Trophoblast cell (in vitro differentiated cells and primary cell): ENCODE results near the gene TRPM6.

Experiments
- DNase-seq, 2 donors: peaks; one replicate each; pipeline ENCODE4 v3.0.0-alpha.2; 2016
- H2AFZ ChIP-seq: 2 replicates; pipeline ENCODE4 v1.6.1; 2013; ENCODE audit warnings: low read length, moderate library complexity, mild to moderate bottlenecking; ENCODE audit not compliant: insufficient read depth, poor library complexity
- H2AK5ac ChIP-seq: 2 replicates; pipeline ENCODE4 v1.6.1; 2013; ENCODE audit warnings: mild to moderate bottlenecking, low read length
- H2BK120ac ChIP-seq: 2 replicates; pipeline ENCODE4 v1.6.1; 2013; ENCODE audit warnings: low read length, mild to moderate bottlenecking, moderate library complexity; ENCODE audit not compliant: insufficient read depth, poor library complexity
- H2BK12ac ChIP-seq: 2 replicates; pipeline ENCODE4 v1.6.1; 2013; ENCODE audit warnings: mild to moderate bottlenecking, low read length, moderate library complexity
- H2BK5ac ChIP-seq: 2 replicates; pipeline ENCODE4 v1.6.1; 2013; ENCODE audit warnings: low read length, low read depth, moderate library complexity, mild to moderate bottlenecking; ENCODE audit not compliant: poor library complexity
- H3K14ac ChIP-seq: 2 replicates; pipeline ENCODE4 v1.6.1; 2013; ENCODE audit warnings: mild to moderate bottlenecking, low read length
- H3K18ac ChIP-seq: 2 replicates; pipeline ENCODE4 v1.6.1; 2013; ENCODE audit warnings: mild to moderate bottlenecking, low read length
- H3K23ac ChIP-seq: 2 replicates; pipeline ENCODE4 v1.6.1; 2013; ENCODE audit warnings: low read length
- H3K27ac ChIP-seq: 2 replicates; pipeline ENCODE4 v1.5.1; 2013; ENCODE audit warnings: low read depth, mild to moderate bottlenecking, inconsistent platforms, low read length, moderate library complexity
- H3K27me3 ChIP-seq: 2 replicates; pipeline ENCODE4 v1.6.1; 2013; ENCODE audit warnings: inconsistent platforms, mild to moderate bottlenecking, low read length, moderate library complexity; ENCODE audit not compliant: insufficient read depth
- H3K36me3 ChIP-seq, 2 experiments: 1 replicate in 1 of 2; 2 replicates in 1 of 2; pipeline ENCODE4 v1.6.1; 2013; ENCODE audit warnings: low read length in 2 of 2, mild to moderate bottlenecking in 2 of 2, moderate library complexity in 1 of 2; ENCODE audit not compliant: insufficient read depth in 2 of 2, control insufficient read depth in 1 of 2
- H3K4ac ChIP-seq: 2 replicates; pipeline ENCODE4 v1.6.1; 2013; ENCODE audit warnings: low read depth, mild to moderate bottlenecking, low read length, moderate library complexity
- H3K4me1 ChIP-seq, 2 experiments: 1 replicate in 1 of 2; 2 replicates in 1 of 2; pipeline ENCODE4 v1.6.1; 2013; ENCODE audit warnings: low read length in 2 of 2, mild to moderate bottlenecking in 2 of 2, moderate library complexity in 1 of 2; ENCODE audit not compliant: insufficient read depth in 2 of 2, control insufficient read depth in 1 of 2
- H3K4me2 ChIP-seq: 2 replicates; pipeline ENCODE4 v1.6.1; 2013; ENCODE audit warnings: inconsistent platforms, mild to moderate bottlenecking, low read length, moderate library complexity
- H3K4me3 ChIP-seq: 2 replicates; pipeline ENCODE4 v1.5.1; 2013; ENCODE audit warnings: mild to moderate bottlenecking, low read depth, low read length, inconsistent platforms
- H3K79me1 ChIP-seq: one replicate; pipeline ENCODE4 v1.6.1; 2013; ENCODE audit warnings: low read length
- H3K79me2 ChIP-seq: 2 replicates; pipeline ENCODE4 v1.6.1; 2013; ENCODE audit warnings: low read length, mild to moderate bottlenecking; ENCODE audit not compliant: control insufficient read depth, insufficient read depth, poor library complexity
- H3K9ac ChIP-seq: 2 replicates; pipeline ENCODE4 v1.6.1; 2013; ENCODE audit warnings: mild to moderate bottlenecking, low read length
- H3K9me3 ChIP-seq: 2 replicates; pipeline ENCODE4 v1.6.1; 2013; ENCODE audit warnings: low read depth, mild to moderate bottlenecking, control low read depth, inconsistent platforms, low read length; ENCODE audit not compliant: insufficient read depth
- H4K12ac ChIP-seq: 2 replicates; pipeline ENCODE4 v1.6.1; 2013; ENCODE audit warnings: low read depth, mild to moderate bottlenecking, low read length, moderate library complexity
- H4K8ac ChIP-seq: 2 replicates; pipeline ENCODE4 v1.6.1; 2013; ENCODE audit warnings: low read depth, mild to moderate bottlenecking, low read length, moderate library complexity
- H4K91ac ChIP-seq: one replicate; pipeline ENCODE4 v1.6.1; 2013; ENCODE audit warnings: low read depth, mild to moderate bottlenecking, low read length, moderate library complexity
- WGBS: extraction: QIAGEN DNeasy Blood & Tissue Kit; methylation state at CpG from one replicate; pipeline ENCODE4 v1.1.7; 2013; ENCODE audit warnings: missing lambda C conversion rate; ENCODE audit not compliant: insufficient read length, insufficient coverage; ENCODE audit errors: extremely low coverage; 5-methylcytosine and 5-hydroxymethylcytosine counted together

Gene TRPM6

DNA sequence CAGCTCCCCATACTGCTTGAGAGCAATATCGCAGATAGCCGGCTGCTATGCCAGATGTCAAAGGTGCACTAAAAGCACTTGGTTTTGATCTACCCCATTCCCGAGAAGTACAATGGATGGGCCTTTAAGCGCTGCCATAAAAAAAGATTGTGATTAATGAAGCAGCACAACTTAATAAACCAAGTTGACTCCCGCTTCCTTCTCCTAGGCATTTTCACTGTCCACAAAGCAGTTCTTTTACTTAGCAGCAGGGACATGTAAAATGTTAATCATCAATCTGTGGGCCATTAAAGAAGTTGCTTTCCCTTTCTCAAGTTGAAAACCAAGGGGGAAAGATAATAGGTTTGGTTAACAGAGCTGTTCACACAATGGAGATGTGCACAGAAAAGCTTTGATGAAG is 176.4 kb downstream of the TRPM6 start:
- Histone ChIP-seq H3K4me3 (no peak overlapping the region), H2BK12ac (no peak overlapping the region), H3K79me2 (no peaks in the 10 kb centered on the region), H3K9me3 (no peaks in the 10 kb centered on the region), H2BK120ac (no peak overlapping the region), H3K14ac (no peak overlapping the region), H3K27ac (no peak overlapping the region), H2AFZ (no peak overlapping the region), H4K91ac (no peak overlapping the region), H3K4me2 (no peak overlapping the region), H3K79me1 (no peaks in the 10 kb centered on the region), H4K12ac (no peak overlapping the region), H3K18ac (no peak overlapping the region), H2AK5ac (no peak overlapping the region), H2BK5ac (no peak overlapping the region), H3K27me3 (no peaks in the 10 kb centered on the region), H3K4me1 (no peaks in the 10 kb centered on the region), H4K8ac (no peak overlapping the region), H3K9ac (no peak overlapping the region), H3K23ac (no peak overlapping the region), H3K36me3 (no peaks in the 10 kb centered on the region), H3K4ac (no peak overlapping the region)
- no peak for DNase-seq
- no CpG with 5 or more reads among the region's 5 CpGs for WGBS

DNA sequence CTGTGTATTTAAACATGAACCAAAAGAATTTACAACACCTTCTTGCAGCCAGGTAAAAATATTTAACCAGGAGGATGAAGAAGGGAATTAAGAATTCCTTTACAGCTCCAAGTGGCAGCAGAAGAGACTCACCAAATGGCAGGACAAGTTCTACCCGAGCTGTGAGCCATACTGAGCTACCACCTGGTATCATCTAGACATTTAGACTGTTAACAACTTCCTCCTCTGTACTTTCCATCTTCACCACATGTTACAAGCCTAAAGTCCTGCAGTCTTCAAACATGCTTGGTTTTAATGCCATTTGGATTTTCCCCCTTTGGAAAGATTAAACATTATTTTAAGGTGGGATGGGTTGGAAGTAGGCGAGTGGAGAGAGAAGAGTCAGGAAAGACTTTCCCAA is 190.2 kb downstream of the TRPM6 start:
- no peak overlapping the region for H4K8ac ChIP-seq
- H3K4me1 ChIP-seq, result no peaks in the 10 kb centered on the region
- no peak overlapping the region for H3K4ac ChIP-seq
- H3K18ac ChIP-seq, result no peak overlapping the region
- H3K27ac ChIP-seq, result no peak overlapping the region
- no peak overlapping the region for H2BK5ac ChIP-seq
- H4K12ac ChIP-seq, result no peak overlapping the region
- no peak overlapping the region for H3K9ac ChIP-seq
- no peak overlapping the region for H3K14ac ChIP-seq
- no peak overlapping the region for H2BK120ac ChIP-seq
- no peaks in the 10 kb centered on the region for H3K36me3 ChIP-seq
- H4K91ac ChIP-seq, result no peak overlapping the region
- no peak overlapping the region for H3K23ac ChIP-seq
- H2AFZ ChIP-seq, result no peak overlapping the region
- no peak overlapping the region for H3K4me3 ChIP-seq
- H3K27me3 ChIP-seq, result no peaks in the 10 kb centered on the region
- H3K4me2 ChIP-seq, result no peak overlapping the region
- H3K79me1 ChIP-seq, result no peaks in the 10 kb centered on the region
- no peak for DNase-seq
- no CpG with 5 or more reads among the region's 2 CpGs for WGBS
- H2BK12ac ChIP-seq, result no peak overlapping the region
- no peaks in the 10 kb centered on the region for H3K9me3 ChIP-seq
- H3K79me2 ChIP-seq, result no peaks in the 10 kb centered on the region
- no peak overlapping the region for H2AK5ac ChIP-seq

DNA sequence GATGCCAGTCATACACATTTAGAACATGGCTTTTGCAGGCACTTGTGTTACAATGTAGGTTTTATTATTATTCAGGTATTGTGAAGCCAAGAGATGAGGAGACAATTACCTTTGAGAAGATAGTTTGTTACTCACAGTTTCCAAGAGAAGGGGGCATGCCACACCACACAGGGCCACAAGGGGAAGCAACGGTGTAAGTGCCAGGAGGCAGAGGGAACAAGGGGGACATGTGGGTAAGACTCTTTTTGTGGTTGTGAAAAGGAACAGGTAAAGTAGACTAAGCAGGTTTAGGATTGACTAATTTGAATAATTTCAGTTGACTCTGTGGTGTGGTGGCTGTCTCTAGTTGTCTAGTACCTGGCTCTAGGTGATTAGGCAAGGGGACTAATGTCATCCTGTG is 191.2 kb downstream of the TRPM6 start:
- DNase-seq, result no peak
- H3K4me2 ChIP-seq, result no peak overlapping the region
- no peak overlapping the region for H3K4ac ChIP-seq
- H3K79me1 ChIP-seq, result no peaks in the 10 kb centered on the region
- no peaks in the 10 kb centered on the region for H3K79me2 ChIP-seq
- H3K4me3 ChIP-seq, result no peak overlapping the region
- H2BK12ac ChIP-seq, result no peak overlapping the region
- no peak overlapping the region for H3K18ac ChIP-seq
- H3K27ac ChIP-seq, result no peak overlapping the region
- no peak overlapping the region for H3K9ac ChIP-seq
- no peak overlapping the region for H2AK5ac ChIP-seq
- H3K36me3 ChIP-seq, result no peaks in the 10 kb centered on the region
- no peak overlapping the region for H2BK5ac ChIP-seq
- H4K8ac ChIP-seq, result no peak overlapping the region
- H2BK120ac ChIP-seq, result no peak overlapping the region
- H3K4me1 ChIP-seq, result no peaks in the 10 kb centered on the region
- H3K9me3 ChIP-seq, result no peaks in the 10 kb centered on the region
- no peak overlapping the region for H3K23ac ChIP-seq
- no peak overlapping the region for H4K12ac ChIP-seq
- no peak overlapping the region for H4K91ac ChIP-seq
- H3K27me3 ChIP-seq, result no peaks in the 10 kb centered on the region
- no peak overlapping the region for H2AFZ ChIP-seq
- WGBS, result no CpG with 5 or more reads among the region's 1 CpG
- no peak overlapping the region for H3K14ac ChIP-seq

DNA sequence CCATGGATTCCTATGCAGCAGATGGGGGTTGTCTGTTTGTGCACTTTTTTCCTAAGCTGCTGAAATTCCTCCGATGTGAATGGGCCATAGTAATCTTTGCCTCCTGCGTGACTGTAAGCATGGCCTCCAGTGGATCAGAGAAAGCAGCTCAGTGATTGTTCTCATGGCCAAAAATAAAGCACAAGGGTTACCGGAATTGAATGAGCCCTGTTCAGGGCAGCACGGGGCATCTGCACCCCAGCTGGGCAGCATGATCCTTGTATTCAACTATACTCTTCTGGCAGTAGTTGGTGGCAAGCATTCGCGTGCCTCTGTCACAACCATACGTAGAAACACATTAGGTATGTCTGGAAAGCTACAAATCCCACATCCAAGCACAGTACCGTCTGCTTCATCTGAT is 196.7 kb downstream of the TRPM6 start:
- Histone ChIP-seq H3K23ac (no peak overlapping the region), H3K4me3 (no peak overlapping the region), H3K4ac (no peak overlapping the region), H3K4me1 (no peaks in the 10 kb centered on the region), H3K18ac (no peak overlapping the region), H3K27ac (no peak overlapping the region), H2AFZ (no peak overlapping the region), H3K79me2 (no peaks in the 10 kb centered on the region), H3K9ac (no peak overlapping the region), H3K9me3 (no peaks in the 10 kb centered on the region), H3K4me2 (no peak overlapping the region), H4K8ac (no peak overlapping the region), H3K27me3 (no peaks in the 10 kb centered on the region), H2BK120ac (no peak overlapping the region), H3K14ac (no peak overlapping the region), H2BK12ac (no peak overlapping the region), H3K36me3 (no peaks in the 10 kb centered on the region), H4K12ac (no peak overlapping the region), H4K91ac (no peak overlapping the region), H2AK5ac (no peak overlapping the region), H2BK5ac (no peak overlapping the region), H3K79me1 (no peaks in the 10 kb centered on the region)
- DNase-seq, result no peak
- no CpG with 5 or more reads among the region's 8 CpGs for WGBS
